Measurements from ENCODE around the gene MEGF9. TPM values are rescaled to one million over a fixed set of nuclear protein-coding genes. Genes with fewer than 3 reads are reported as not detected.

Gene MEGF9
- total RNA-seq, 4 donors from 2014 or later: 65.2 to 194 (median 138) TPM

DNA sequence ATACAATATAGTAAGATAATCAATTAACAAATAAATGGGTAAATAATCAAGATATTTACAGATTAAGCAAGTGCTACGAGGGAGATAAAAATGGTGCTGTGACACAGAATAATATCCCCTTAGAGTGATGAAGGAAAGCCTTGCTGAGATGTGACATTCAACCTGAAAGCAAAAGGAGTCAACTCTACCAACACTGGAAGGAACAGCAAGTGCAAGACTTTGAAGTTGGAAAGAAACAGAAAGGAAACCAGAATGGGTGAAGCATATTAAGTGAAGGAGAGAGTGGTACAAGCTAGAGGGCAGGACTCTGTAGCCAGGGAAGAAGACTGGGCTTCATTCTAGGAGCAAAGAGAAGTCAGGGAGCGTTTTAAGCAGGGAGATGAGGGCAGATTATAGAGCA, 12.2 kb upstream of the MEGF9 start:
- intact Hi-C loops (cut with DNase I): no loop called here
- Histone ChIP-seq H3K9me3 (no peaks in the 10 kb centered on the region), H3K4me3 (replicated peaks in 1 of 3) (no peak overlapping the region), H3K27me3 (no peaks in the 10 kb centered on the region), H3K36me3 (no peaks in the 10 kb centered on the region), H3K4me1 (peaks cover 27 to 45% of the 10 kb centered on the region in 2 donors), H3K27ac (peak overlapping the region in 1 of 3 donors; percentile 18)
- no peak for DNase-seq
- WGBS, 2 donors: 91% methylated on average over 2 of the region's 2 CpGs
- TF ChIP-seq POLR2A (IDR thresholded peaks at IDR 0.05): no peak
- no peak for TF ChIP-seq CTCF (IDR thresholded peaks at IDR 0.05)

DNA sequence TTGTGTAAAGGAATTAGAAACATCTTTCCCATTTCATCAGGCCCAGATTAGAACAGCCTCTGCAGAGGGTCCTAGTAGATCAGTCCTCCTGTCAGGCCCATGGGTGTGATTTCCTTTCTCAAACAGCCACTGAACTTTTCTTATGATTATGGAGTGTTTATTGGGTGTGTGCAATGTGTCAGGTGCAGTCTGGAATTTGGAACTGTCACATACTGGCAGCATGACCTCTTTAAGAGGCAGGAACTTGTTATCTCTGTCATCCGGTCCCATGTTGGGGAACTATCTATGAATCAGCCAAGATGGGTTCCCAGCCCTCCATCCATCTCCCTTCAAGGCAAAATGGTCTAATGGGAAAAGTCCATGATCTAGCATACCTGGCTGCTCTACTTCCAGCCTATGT, 11.6 kb upstream of the MEGF9 start:
- H3K27ac ChIP-seq: no peak overlapping the region
- H3K27me3 ChIP-seq: no peaks in the 10 kb centered on the region
- intact Hi-C loops (cut with DNase I): no loop called here
- H3K4me3 ChIP-seq (replicated peaks in 1 of 3): no peak overlapping the region
- 50 to 88% methylated on average over 1 of the region's 1 CpG for WGBS, 2 donors
- no peak for TF ChIP-seq POLR2A (IDR thresholded peaks at IDR 0.05)
- no peak for TF ChIP-seq CTCF (IDR thresholded peaks at IDR 0.05)
- H3K9me3 ChIP-seq: no peaks in the 10 kb centered on the region
- peaks cover 21 to 39% of the 10 kb centered on the region in 2 donors for H3K4me1 ChIP-seq
- DNase-seq: no peak
- H3K36me3 ChIP-seq: no peaks in the 10 kb centered on the region

DNA sequence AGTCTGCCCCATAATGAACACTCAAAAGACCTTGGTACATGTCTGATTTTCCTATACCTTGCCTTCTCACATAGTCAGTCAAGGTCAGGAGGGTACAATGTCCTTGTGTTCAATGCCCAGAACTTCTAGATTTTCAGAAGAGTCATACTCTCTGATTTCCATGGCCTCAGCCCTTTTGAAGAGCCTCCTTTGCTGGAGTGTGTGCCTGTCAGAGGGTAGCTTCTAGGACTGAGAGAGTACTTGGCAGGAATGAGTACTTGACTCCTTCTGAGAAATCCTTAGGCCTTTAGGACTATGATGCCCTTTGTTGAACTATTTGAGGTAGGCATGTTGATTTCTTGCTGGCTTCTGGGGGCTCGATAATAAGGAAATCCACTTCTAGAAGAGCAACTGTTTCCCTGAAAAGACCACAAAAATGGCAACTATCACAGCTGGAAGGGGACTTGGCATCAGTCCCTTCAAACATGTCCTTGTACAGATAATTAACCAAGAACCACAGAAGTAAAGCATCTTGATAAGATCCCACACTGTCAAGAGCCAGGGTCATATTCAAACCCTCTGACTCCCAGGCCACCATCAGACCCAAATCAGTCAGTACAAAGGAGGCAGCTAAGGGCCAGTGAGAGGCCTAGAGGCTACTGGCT, 10.6 kb upstream of the MEGF9 start:
- TF ChIP-seq CTCF (IDR thresholded peaks at IDR 0.05) (no peak), POLR2A (IDR thresholded peaks at IDR 0.05) (no peak)
- peak overlapping the region in 2 of 3 donors; percentile 64 to 77 for H3K27ac ChIP-seq
- intact Hi-C loops (cut with DNase I): no loop called here
- no peaks in the 10 kb centered on the region for H3K36me3 ChIP-seq
- WGBS, 2 donors: 64 to 79% methylated on average over 1 of the region's 1 CpG
- H3K4me1 ChIP-seq: peaks cover 16 to 31% of the 10 kb centered on the region in 2 donors
- H3K4me3 ChIP-seq (replicated peaks in 1 of 3): no peak overlapping the region
- no peaks in the 10 kb centered on the region for H3K9me3 ChIP-seq
- DNase-seq: peak in 1 of 2 donors; percentile 17
- H3K27me3 ChIP-seq: no peaks in the 10 kb centered on the region

- peak in 1 of 2 donors; percentile 50 for TF ChIP-seq POLR2A (IDR thresholded peaks at IDR 0.05)
- no peak for TF ChIP-seq CTCF (IDR thresholded peaks at IDR 0.05)
- H3K4me1 ChIP-seq: peaks cover 14 to 25% of the 10 kb centered on the region in 2 donors
- no peaks in the 10 kb centered on the region for H3K36me3 ChIP-seq
- H3K27me3 ChIP-seq: no peaks in the 10 kb centered on the region
- H3K9me3 ChIP-seq: no peaks in the 10 kb centered on the region
- H3K27ac ChIP-seq: peak overlapping the region in 2 of 3 donors; percentile 64 to 77
- intact Hi-C loops (cut with DNase I): no loop called here
- no peak overlapping the region for H3K4me3 ChIP-seq (replicated peaks in 1 of 3)
- DNase-seq: peak; percentile 59 to 66
- 28 to 51% methylated on average over 3 of the region's 3 CpGs for WGBS, 2 donors
Observed at GRCh38 chr9:120723565-120723964, 9.3 kb upstream of the MEGF9 start.

DNA sequence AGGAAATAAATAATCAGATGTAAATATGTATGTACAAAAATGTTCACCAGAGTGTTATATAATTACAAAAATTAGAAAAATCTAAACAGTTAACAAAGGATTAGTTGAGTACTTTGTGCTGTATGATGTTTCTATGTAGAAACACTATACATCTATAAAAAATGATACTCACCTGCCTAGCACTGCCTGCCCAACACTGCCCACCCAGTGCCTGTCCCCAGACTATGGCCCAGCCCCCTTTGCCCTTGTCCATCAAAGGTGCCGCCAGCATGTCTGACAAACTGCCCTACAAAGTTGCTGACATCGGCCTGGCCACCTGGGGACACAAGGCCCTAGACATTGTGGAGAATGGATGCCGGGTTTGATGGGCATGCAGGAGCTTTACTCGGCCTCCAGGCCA, 6.1 kb upstream of the MEGF9 start:
- H3K27ac ChIP-seq: no peak overlapping the region
- H3K27me3 ChIP-seq: no peaks in the 10 kb centered on the region
- 88 to 98% methylated on average over 2 to 4 of the region's 4 CpGs for WGBS, 2 donors
- intact Hi-C loops (cut with DNase I): no loop called here
- no peak for DNase-seq
- H3K9me3 ChIP-seq: no peaks in the 10 kb centered on the region
- no peak for TF ChIP-seq POLR2A (IDR thresholded peaks at IDR 0.05)
- no peak for TF ChIP-seq CTCF (IDR thresholded peaks at IDR 0.05)
- peaks cover 14 to 27% of the 10 kb centered on the region in 2 donors for H3K4me1 ChIP-seq
- H3K36me3 ChIP-seq: no peaks in the 10 kb centered on the region
- no peak overlapping the region for H3K4me3 ChIP-seq (replicated peaks in 1 of 3)

Measured in thyroid gland (tissue), 4 donors.